Mammary epithelial cell (primary cell): ENCODE measurements around the gene MAP3K5.

ENCODE experiments used
- EZH2 ChIP-seq: IDR thresholded peaks from 2 replicates; pipeline ENCODE4 v1.6.1; 2012; ENCODE audit warnings: low read length, inconsistent platforms, borderline replicate concordance
- TF ChIP-seq, protein P1 (sequence below), 2 donors: IDR thresholded peaks in 1 of 2; conservative IDR thresholded peaks in 1 of 2; 2 replicates each; pipeline ENCODE4 v1.5.1; 2011 to 2012; ENCODE audit warnings: inconsistent platforms in 2 of 2, low read length in 2 of 2, mild to moderate bottlenecking in 2 of 2, control low read depth in 1 of 2, low read depth in 1 of 2; ENCODE audit not compliant: insufficient read depth in 1 of 2; ENCODE audit errors: extremely low read depth in 1 of 2

GRCh38 chr6:136676075-136676474 lies 116.2 kb downstream of the MAP3K5 start:
- TF ChIP-seq, protein P1, sequence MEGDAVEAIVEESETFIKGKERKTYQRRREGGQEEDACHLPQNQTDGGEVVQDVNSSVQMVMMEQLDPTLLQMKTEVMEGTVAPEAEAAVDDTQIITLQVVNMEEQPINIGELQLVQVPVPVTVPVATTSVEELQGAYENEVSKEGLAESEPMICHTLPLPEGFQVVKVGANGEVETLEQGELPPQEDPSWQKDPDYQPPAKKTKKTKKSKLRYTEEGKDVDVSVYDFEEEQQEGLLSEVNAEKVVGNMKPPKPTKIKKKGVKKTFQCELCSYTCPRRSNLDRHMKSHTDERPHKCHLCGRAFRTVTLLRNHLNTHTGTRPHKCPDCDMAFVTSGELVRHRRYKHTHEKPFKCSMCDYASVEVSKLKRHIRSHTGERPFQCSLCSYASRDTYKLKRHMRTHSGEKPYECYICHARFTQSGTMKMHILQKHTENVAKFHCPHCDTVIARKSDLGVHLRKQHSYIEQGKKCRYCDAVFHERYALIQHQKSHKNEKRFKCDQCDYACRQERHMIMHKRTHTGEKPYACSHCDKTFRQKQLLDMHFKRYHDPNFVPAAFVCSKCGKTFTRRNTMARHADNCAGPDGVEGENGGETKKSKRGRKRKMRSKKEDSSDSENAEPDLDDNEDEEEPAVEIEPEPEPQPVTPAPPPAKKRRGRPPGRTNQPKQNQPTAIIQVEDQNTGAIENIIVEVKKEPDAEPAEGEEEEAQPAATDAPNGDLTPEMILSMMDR (conservative IDR thresholded peaks at IDR 0.05 in 1 of 2, IDR thresholded peaks at IDR 0.05 in 1 of 2; ENCODE audit: extremely low read depth in 1 of 2, insufficient read depth in 1 of 2, low read depth in 1 of 2, low read length in 2 of 2) = no peak
- no peak for TF ChIP-seq EZH2
